GM12878 (cell line): ENCODE data around the gene RNF41. TPM values are rescaled to one million over a fixed set of nuclear protein-coding genes. Genes with fewer than 3 reads are reported as not detected.

Experiments used
- ASH2L ChIP-seq: fragments of 300-600, 200-600 bp; sonication (generic); IDR thresholded peaks from 2 replicates; pipeline ENCODE4 v1.6.1; 2017; ENCODE audit warnings: low read depth, mild to moderate bottlenecking, borderline replicate concordance
- BHLHE40 ChIP-seq, 2 experiments: fragments of 450-650 bp in 1 of 2; IDR thresholded peaks; 2 replicates each; pipeline ENCODE4 v1.6.1; 2011 to 2017; ENCODE audit warnings: low read depth in 2 of 2, borderline replicate concordance in 1 of 2, improper control_type of control experiment in 1 of 2, low read length in 1 of 2, mild to moderate bottlenecking in 1 of 2
- CBX5 ChIP-seq: sonication (generic); IDR thresholded peaks from 2 replicates; pipeline ENCODE4 v1.6.1; 2016; ENCODE audit warnings: low read depth, moderate library complexity, mild to moderate bottlenecking, inconsistent platforms
- CREB1 ChIP-seq: IDR thresholded peaks from 2 replicates; pipeline ENCODE4 v1.6.1; 2012; ENCODE audit warnings: low read depth, mild to moderate bottlenecking, inconsistent platforms
- EGR1 ChIP-seq, 2 experiments: IDR thresholded peaks; 1 replicate in 1 of 2; 2 replicates in 1 of 2; pipeline ENCODE4 v1.6.1; 2011 to 2012; ENCODE audit warnings: low read depth in 2 of 2, low read length in 2 of 2, borderline replicate concordance in 1 of 2, mild to moderate bottlenecking in 1 of 2, moderate library complexity in 1 of 2
- HDAC6 ChIP-seq: fragments of 200-600 bp; sonication (generic); IDR thresholded peaks from one replicate; pipeline ENCODE4 v1.8.0; 2017; ENCODE audit warnings: antibody characterized with exemption; ENCODE audit not compliant: unreplicated experiment
- JUND ChIP-seq: IDR thresholded peaks from 2 replicates; pipeline ENCODE4 v1.6.1; 2012; ENCODE audit warnings: low read depth, mild to moderate bottlenecking, low read length, improper control_type of control experiment, moderate library complexity
- MEF2B ChIP-seq: fragments of 450-650 bp; IDR thresholded peaks from 2 replicates; pipeline ENCODE4 v1.6.1; 2018; ENCODE audit warnings: mild to moderate bottlenecking, moderate library complexity; ENCODE audit not compliant: partially characterized antibody, poor library complexity, severe bottlenecking
- MTA2 ChIP-seq: fragments of 450-650 bp; IDR thresholded peaks from 2 replicates; pipeline ENCODE4 v1.6.1; 2016; ENCODE audit warnings: low read depth, mild to moderate bottlenecking, moderate library complexity
- MYB ChIP-seq: fragments of 150-350 bp; IDR thresholded peaks from 2 replicates; pipeline ENCODE4 v1.6.1; 2014; ENCODE audit warnings: mild to moderate bottlenecking, low read depth, low read length, borderline replicate concordance
- PML ChIP-seq: IDR thresholded peaks from 2 replicates; pipeline ENCODE4 v1.6.1; 2012; ENCODE audit warnings: low read length, inconsistent platforms
- PRDM15 ChIP-seq: fragments of 450-650 bp; formaldehyde crosslinking; IDR thresholded peaks from 2 replicates; pipeline ENCODE4 v1.4.0; 2020; ENCODE audit warnings: mild to moderate bottlenecking, moderate library complexity
- RELA ChIP-seq: fragments of 450-650 bp; IDR thresholded peaks from 2 replicates; pipeline ENCODE4 v1.8.0; 2014; ENCODE audit warnings: borderline replicate concordance; ENCODE audit not compliant: partially characterized antibody
- SIX5 ChIP-seq: IDR thresholded peaks from 2 replicates; pipeline ENCODE4 v1.6.1; 2011; ENCODE audit warnings: mild to moderate bottlenecking, low read depth, low read length, moderate library complexity; ENCODE audit not compliant: severe bottlenecking
- SKIL ChIP-seq: fragments of 450-650 bp; IDR thresholded peaks from 2 replicates; pipeline ENCODE4 v1.6.1; 2017; ENCODE audit warnings: mild to moderate bottlenecking, low read depth, inconsistent platforms; ENCODE audit not compliant: poor library complexity, severe bottlenecking
- SPI1 ChIP-seq: IDR thresholded peaks from 2 replicates; pipeline ENCODE4 v1.6.1; 2011; ENCODE audit warnings: low read depth, mild to moderate bottlenecking, low read length, moderate library complexity, borderline replicate concordance; ENCODE audit not compliant: insufficient read depth
- TAF1 ChIP-seq: IDR thresholded peaks from 2 replicates; pipeline ENCODE4 v1.6.1; 2011; ENCODE audit warnings: mild to moderate bottlenecking, low read depth, low read length, borderline replicate concordance
- TBL1XR1 ChIP-seq: IDR thresholded peaks from 2 replicates; pipeline ENCODE4 v1.6.1; 2012; ENCODE audit warnings: low read depth, low read length, improper control_type of control experiment
- YBX1 ChIP-seq: fragments of 450-650 bp; IDR thresholded peaks from 2 replicates; pipeline ENCODE4 v1.6.1; 2016; ENCODE audit warnings: antibody characterized with exemption
- ZNF384 ChIP-seq: IDR thresholded peaks from 2 replicates; pipeline ENCODE4 v1.6.1; 2012; ENCODE audit warnings: low read depth, mild to moderate bottlenecking, low read length, improper control_type of control experiment, borderline replicate concordance
- polyA plus RNA-seq, 11 experiments: library from polyadenylated mRNA; depleted of rRNA in 4 of 11; unstranded in 6 of 11; stranded (reverse) in 5 of 11; fragments of >200 nt; fragmentation: Nextera tagmentation in 4 of 11; fragmentation: Illumina TruSeq in 1 of 11; extraction: Ambion mirVana in 4 of 11; extraction: Trizol in 1 of 11; gene quantifications; 1 replicate in 1 of 11; 2 replicates in 10 of 11; pipeline versions ENCODE4 v1.2.1 to v1.2.3, GENCODE V29; 2011 to 2016; ENCODE audit warnings: inconsistent platforms in 2 of 11, missing spikeins in 2 of 11, low read depth in 1 of 11
- total RNA-seq, 4 experiments: library from RNA; depleted of rRNA in 3 of 4; stranded (reverse); fragments of >200 nt in 3 of 4; fragmentation: Illumina TruSeq in 1 of 4; extraction: Trizol in 1 of 4; gene quantifications; 2 replicates each; pipeline versions ENCODE4 v1.2.1 to v1.2.3, GENCODE V29; 2013 to 2021
- TF ChIP-seq, protein P1 (sequence below): fragments of 450-650 bp; conservative IDR thresholded peaks from 2 replicates; pipeline ENCODE4 v1.6.1; 2017; ENCODE audit warnings: mild to moderate bottlenecking, moderate library complexity

Gene RNF41
- total and polyA plus RNA-seq, 10 of the 15 experiments (the other 5 are each of a cell fraction or from before 2014, with no cell fraction given) = 11.1 to 47.8 (median 30.6) TPM

- TF ChIP-seq HDAC6 = no peak
- no peak for TF ChIP-seq TAF1
- peak; percentile 61; the same call in 1 of the 2 replicates for TF ChIP-seq ZNF384
- TF ChIP-seq SPI1 = no peak
- no peak for TF ChIP-seq RELA
- TF ChIP-seq MEF2B = no peak
- TF ChIP-seq SKIL = no peak
- TF ChIP-seq BHLHE40 (IDR thresholded peaks at IDR 0.05; ENCODE audit: borderline replicate concordance in 1 of 2, low read depth in 2 of 2, low read length in 1 of 2) = no peak
- TF ChIP-seq TBL1XR1 = peak; percentile 72; the same call in 1 of the 2 replicates
- no peak for TF ChIP-seq SIX5
- TF ChIP-seq MYB = 0 out of 2 replicates have a peak, but pooled peaks have one; percentile 40
- TF ChIP-seq CREB1 = no peak
- no peak for TF ChIP-seq YBX1
- TF ChIP-seq CBX5 = 0 out of 2 replicates have a peak, but pooled peaks have one; percentile 14
- TF ChIP-seq PRDM15 (CRISPR knock-in tag) = no peak
- TF ChIP-seq MTA2 = peak; percentile 50; the same call in 1 of the 2 replicates
- TF ChIP-seq ASH2L = no peak
- TF ChIP-seq, protein P1, sequence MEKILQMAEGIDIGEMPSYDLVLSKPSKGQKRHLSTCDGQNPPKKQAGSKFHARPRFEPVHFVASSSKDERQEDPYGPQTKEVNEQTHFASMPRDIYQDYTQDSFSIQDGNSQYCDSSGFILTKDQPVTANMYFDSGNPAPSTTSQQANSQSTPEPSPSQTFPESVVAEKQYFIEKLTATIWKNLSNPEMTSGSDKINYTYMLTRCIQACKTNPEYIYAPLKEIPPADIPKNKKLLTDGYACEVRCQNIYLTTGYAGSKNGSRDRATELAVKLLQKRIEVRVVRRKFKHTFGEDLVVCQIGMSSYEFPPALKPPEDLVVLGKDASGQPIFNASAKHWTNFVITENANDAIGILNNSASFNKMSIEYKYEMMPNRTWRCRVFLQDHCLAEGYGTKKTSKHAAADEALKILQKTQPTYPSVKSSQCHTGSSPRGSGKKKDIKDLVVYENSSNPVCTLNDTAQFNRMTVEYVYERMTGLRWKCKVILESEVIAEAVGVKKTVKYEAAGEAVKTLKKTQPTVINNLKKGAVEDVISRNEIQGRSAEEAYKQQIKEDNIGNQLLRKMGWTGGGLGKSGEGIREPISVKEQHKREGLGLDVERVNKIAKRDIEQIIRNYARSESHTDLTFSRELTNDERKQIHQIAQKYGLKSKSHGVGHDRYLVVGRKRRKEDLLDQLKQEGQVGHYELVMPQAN = peak; percentile 52; the same call in 1 of the 2 replicates
- TF ChIP-seq PML = no peak
- TF ChIP-seq EGR1 (IDR thresholded peaks at IDR 0.05; ENCODE audit: borderline replicate concordance in 1 of 2, low read depth in 2 of 2, low read length in 2 of 2) = peak in 1 of 2 experiments; percentile 22; a peak in 1 of 3 replicates
- no peak for TF ChIP-seq JUND
Measured at GRCh38 chr12:56189918-56190694, 31.6 kb downstream of the RNF41 start (continued).
